Upper lobe of left lung (tissue), 4 donors: Measurements from ENCODE around the gene OGT.

Experiments used
- POLR2AphosphoS5 ChIP-seq, 2 donors: sonication (generic); formaldehyde crosslinking; IDR thresholded peaks; one replicate each; pipeline ENCODE4 v1.5.1; 2017; ENCODE audit warnings: antibody characterized with exemption in 2 of 2
- TF ChIP-seq, protein P1 (sequence below), 6 experiments: fragments of 450-650 bp in 4 of 6; fragments of 200-600 bp in 2 of 6; sonication (generic) in 2 of 6; IDR thresholded peaks; one replicate each; pipeline ENCODE4 v1.5.1; 2016 to 2019; ENCODE audit warnings: antibody characterized with exemption in 6 of 6

DNA sequence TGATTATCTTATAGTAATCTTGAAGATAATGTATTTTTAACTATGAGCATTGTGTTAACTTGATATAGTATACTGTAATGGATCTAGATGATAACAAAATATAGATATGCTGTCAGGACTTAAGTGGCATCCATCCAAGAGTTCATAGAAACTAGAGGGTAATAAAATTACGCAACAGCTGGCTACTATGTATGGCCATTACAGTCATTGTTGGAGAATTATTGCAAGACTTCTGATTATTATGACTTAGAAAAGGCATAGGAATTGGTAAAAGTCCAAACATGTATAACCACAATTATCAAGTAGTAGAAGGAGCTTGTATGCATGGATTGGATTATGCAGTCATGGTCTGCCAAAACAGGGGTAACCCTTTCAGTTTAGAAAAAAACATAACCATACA is 9.5 kb downstream of the OGT start:
- TF ChIP-seq, protein P1, sequence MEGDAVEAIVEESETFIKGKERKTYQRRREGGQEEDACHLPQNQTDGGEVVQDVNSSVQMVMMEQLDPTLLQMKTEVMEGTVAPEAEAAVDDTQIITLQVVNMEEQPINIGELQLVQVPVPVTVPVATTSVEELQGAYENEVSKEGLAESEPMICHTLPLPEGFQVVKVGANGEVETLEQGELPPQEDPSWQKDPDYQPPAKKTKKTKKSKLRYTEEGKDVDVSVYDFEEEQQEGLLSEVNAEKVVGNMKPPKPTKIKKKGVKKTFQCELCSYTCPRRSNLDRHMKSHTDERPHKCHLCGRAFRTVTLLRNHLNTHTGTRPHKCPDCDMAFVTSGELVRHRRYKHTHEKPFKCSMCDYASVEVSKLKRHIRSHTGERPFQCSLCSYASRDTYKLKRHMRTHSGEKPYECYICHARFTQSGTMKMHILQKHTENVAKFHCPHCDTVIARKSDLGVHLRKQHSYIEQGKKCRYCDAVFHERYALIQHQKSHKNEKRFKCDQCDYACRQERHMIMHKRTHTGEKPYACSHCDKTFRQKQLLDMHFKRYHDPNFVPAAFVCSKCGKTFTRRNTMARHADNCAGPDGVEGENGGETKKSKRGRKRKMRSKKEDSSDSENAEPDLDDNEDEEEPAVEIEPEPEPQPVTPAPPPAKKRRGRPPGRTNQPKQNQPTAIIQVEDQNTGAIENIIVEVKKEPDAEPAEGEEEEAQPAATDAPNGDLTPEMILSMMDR (IDR thresholded peaks at IDR 0.05), result no peak
- TF ChIP-seq POLR2AphosphoS5 (IDR thresholded peaks at IDR 0.05), result no peak
